Endothelial cell of umbilical vein (primary cell): ENCODE data around the gene DYNC2H1.

Source experiments
- POLR2A ChIP-seq: IDR thresholded peaks from 2 replicates; pipeline ENCODE4 v1.6.1; 2012; ENCODE audit warnings: low read depth, mild to moderate bottlenecking, control low read depth, low read length
- POLR2AphosphoS5 ChIP-seq: IDR thresholded peaks from 2 replicates; pipeline ENCODE4 v1.6.1; 2012; ENCODE audit warnings: low read depth, mild to moderate bottlenecking, control low read depth, low read length, moderate library complexity; ENCODE audit not compliant: insufficient read depth
- TF ChIP-seq, protein P1 (sequence below), 2 donors: IDR thresholded peaks; 1 replicate in 1 of 2; 2 replicates in 1 of 2; pipeline ENCODE4 v1.5.1; 2011; ENCODE audit warnings: low read length in 2 of 2, mild to moderate bottlenecking in 2 of 2, moderate library complexity in 2 of 2, control low read depth in 1 of 2, inconsistent platforms in 1 of 2, low read depth in 1 of 2; ENCODE audit not compliant: insufficient read depth in 1 of 2; ENCODE audit errors: extremely low read depth in 1 of 2

DNA sequence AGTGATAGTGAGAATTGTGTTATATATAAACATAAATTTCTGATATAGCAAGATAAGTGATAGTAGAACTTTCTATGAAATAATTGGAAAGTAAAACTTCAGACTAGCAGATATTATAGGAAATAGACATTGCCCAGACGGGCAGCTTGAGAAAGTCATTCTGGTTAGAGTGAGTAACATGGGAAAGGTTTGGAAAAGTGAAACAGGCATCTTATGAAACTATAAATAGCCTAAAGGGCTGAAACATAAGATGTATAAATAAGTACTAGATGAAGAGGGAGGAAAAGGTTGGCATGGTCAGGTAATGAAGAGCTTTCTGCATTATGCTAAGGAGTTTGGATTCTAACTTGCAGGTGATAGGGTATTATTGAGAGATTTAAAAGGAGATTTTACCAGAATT, 101.3 kb downstream of the DYNC2H1 start:
- TF ChIP-seq POLR2AphosphoS5, result no peak
- TF ChIP-seq, protein P1, sequence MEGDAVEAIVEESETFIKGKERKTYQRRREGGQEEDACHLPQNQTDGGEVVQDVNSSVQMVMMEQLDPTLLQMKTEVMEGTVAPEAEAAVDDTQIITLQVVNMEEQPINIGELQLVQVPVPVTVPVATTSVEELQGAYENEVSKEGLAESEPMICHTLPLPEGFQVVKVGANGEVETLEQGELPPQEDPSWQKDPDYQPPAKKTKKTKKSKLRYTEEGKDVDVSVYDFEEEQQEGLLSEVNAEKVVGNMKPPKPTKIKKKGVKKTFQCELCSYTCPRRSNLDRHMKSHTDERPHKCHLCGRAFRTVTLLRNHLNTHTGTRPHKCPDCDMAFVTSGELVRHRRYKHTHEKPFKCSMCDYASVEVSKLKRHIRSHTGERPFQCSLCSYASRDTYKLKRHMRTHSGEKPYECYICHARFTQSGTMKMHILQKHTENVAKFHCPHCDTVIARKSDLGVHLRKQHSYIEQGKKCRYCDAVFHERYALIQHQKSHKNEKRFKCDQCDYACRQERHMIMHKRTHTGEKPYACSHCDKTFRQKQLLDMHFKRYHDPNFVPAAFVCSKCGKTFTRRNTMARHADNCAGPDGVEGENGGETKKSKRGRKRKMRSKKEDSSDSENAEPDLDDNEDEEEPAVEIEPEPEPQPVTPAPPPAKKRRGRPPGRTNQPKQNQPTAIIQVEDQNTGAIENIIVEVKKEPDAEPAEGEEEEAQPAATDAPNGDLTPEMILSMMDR (IDR thresholded peaks at IDR 0.05; ENCODE audit: extremely low read depth in 1 of 2, insufficient read depth in 1 of 2, low read depth in 1 of 2, low read length in 2 of 2), result no peak
- TF ChIP-seq POLR2A, result no peak
